HG03432 (cell line): ENCODE data around the gene CAPZA3.
"Not testable (repeated sequence)": the region's sequence is repeated elsewhere in the genome, so short reads cannot be mapped to it uniquely, and the experiment has no call there.

Experiments
- ATAC-seq: cut with Tn5 transposase; IDR thresholded peaks from one replicate; pipeline ENCODE4 v1.9.1; 2021; ENCODE audit warnings: mild to moderate bottlenecking, moderate library complexity; ENCODE audit not compliant: unreplicated experiment

CAPZA3 gene

DNA sequence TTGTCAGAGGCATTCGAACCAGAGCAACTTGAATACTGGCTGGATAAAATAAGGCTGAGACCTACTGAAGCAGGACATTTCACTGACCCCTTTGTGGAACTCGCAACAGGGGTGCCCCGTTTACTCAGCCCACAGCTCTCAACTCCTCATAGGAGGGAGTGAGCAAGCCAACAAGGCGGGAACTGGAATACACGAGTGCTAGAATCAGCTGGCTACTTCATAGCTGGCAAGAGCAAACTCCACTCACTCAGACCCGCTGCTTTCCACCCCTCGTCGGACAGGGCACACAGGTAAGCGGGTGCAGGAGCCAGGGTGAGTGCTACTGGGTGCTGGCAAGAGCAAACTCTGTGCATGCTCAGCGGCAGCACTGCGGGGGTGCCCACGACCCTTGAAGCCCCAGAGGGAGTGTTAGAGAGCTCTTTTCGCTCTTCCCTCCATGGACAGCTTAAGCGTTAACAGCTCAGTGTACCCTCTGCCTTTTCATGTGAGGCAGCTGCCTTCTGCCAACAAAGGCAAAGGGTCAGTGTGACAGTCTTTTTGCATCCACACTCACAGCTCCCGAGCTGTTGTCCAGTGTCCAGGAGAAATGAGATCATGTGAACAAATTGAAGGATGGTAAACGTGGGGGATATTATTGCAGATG, 15.7 kb downstream of the CAPZA3 start:
- no peak for ATAC-seq

DNA sequence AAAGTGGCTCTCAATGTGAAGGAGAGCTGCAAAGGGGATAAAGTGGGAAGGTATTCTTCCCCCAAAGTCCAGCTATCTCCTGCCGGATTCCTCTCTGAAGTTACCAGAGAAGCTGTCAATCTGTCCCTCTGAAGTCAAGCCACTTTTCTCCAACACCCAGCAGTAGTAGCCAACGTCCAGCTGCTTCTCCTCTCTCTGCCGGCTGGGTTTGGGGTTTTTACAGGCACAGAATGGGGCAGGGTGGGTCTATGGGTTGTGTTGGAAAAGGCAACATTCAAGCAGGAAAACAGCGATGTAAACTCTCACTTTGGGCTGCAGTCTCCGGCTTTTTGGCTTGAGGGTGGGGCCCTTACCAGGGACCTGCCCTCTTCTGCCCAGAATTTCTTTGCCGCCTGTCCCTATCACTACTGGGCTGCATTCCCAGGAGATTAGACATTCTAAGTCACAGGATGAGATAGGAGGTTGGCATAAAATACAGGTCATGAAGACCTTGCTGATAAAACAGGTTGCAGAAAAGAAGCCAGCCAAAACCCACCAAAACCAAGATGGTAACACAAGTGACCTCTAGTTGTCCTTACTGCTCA, 16.3 kb downstream of the CAPZA3 start:
- no peak for ATAC-seq

DNA sequence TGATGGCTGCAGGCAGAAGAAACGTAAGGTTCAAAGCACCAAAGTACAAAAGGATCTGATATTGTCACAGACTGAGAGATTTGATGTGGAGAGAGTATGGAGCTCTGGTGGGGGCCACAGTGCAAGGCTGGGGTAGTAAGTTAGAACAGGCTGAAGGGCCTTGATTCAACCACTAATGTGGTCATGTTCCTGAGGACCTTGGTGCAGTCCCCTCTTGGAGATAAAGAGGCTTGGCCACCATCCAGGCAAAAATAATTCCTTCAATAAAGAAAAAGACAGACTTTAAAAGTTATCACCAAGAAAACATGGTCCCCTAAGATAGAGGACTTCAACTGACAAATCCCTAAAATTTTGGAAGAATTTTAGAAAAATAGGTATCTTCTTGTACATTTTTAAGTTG, 17.4 kb downstream of the CAPZA3 start:
- ATAC-seq = no peak

DNA sequence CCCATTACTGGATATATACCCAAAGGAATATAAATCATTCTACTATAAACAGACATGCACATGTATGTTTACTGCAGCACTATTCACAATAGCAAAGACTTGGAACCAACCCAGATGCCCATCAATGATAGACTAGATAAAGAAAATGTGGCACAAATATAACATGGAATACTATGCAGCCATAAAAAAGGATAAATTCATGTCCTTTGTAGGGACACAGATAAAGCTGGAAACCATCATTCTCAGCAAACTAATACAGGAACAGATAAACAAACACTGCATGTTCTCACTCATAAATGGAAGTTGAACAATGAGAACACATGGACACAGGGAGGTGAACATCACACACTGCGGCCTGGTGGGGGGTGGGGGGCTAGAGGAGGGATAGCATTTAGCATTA, 28.6 kb downstream of the CAPZA3 start:
- ATAC-seq = not testable (repeated sequence)

DNA sequence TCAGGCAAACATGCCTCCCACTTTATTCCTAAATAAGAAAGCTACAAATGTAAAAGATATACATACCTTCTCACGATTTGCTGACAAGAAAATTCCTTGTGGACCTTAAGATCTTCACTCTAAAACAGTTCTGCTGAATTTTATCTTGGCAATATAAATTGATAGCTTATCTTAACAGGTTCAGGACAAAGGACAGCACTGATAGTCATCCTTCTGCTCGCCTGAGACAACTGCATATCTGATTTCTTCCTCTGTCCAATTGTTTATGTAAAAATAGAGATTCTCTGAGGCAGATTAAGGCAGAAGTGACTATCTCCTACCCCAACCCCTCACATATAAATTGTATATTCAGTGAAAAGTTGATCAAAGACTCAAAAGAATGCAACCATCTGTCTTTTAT, 44.9 kb downstream of the CAPZA3 start:
- no peak for ATAC-seq

DNA sequence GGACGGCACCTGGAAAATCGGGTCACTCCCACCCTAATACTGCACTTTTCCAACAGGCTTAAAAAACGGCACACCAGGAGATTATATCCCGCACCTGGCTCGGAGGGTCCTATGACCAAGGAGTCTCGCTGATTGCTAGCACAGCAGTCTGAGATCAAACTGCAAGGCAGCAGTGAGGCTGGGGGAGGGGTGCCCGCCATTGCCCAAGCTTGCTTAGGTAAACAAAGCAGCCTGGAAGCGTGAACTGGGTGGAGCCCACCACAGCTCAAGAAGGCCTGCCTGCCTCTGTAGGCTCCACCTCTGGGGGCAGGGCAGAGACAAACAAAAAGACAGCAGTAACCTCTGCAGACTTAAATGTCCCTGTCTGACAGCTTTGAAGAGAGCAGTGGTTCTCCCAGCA, 47.5 kb downstream of the CAPZA3 start:
- ATAC-seq = not testable (repeated sequence)
